Measurements from ENCODE around the gene KIAA1614.

Gene KIAA1614

DNA sequence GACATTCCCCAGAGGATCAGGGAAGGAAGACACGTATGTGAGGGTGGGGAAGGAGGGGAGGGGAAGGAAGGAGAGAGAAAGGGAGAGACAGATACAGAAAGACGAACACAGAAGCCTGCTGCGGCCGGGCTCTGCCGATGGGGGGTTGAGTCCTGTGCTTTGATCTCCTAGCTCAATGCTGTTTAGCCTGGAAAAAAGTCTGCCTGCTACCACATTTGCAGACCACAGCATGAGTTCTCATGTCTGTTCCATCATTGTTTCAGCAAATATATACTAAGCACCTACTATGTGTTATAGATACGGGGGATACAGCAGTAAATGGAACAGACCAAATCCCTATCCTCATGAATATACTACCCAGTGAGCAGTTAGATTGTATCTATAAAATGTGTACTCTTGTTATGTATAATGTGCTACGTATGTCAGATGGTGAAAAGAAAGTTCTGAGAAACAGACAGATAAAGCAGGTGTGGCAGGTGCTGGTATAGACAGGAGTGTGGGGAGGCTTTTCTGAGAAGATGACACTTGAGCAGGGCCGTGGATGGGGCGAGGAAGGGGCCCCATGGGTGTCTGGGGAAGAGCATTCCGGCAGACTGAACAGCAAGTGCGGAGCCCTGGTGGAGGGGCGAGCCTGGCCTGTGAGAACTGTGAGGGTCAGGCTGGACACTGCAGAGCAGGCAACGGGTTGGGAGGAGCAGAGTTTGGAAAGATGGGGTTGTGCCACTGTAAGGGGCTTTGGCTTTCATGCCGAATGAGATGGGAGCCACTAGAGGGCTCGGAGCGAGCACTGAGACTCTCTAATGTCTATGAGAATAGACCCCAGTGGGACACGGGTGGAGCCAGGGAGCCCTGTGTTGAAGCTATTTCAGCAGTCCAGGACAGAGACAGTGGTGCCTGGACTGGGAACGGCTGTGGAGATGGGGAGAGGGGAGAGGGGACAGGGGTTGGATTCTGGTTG, 34.1 kb downstream of the KIAA1614 start:
- DNase-seq (ENCODE audit: low read depth) = no peak
- no peak overlapping the region for H3K4me3 ChIP-seq (ENCODE audit: low read depth, low read length)
- TF ChIP-seq CTCF (IDR thresholded peaks at IDR 0.05; ENCODE audit: low read depth, low read length) (no peak), POLR2A (IDR thresholded peaks at IDR 0.05; ENCODE audit: extremely low read depth, insufficient read length) (no peak), MYC (IDR thresholded peaks at IDR 0.05; ENCODE audit: low read depth, low read length) (no peak)
- TF ChIP-seq, protein P1, sequence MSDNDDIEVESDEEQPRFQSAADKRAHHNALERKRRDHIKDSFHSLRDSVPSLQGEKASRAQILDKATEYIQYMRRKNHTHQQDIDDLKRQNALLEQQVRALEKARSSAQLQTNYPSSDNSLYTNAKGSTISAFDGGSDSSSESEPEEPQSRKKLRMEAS (IDR thresholded peaks at IDR 0.05; ENCODE audit: low read depth, low read length) = no peak

DNA sequence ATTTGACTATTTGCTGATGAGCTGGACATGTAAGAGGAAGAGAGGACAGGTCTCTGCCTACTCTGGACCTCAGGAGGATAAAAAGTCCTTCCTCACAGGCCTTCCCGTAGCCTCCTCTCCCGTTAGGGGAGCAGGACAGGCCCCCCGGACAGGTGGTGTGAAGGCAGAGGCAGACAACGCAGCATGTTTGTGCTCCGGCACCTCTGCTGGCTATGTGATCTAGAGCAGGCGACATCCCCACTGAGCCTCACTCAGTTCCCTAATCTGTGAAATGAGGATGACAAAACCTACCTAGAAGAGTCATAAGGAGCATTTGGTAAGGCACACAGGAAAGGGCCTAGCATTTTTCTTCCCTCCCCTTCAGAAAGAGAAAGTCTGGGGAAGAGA, 34.8 kb downstream of the KIAA1614 start:
- DNase-seq (ENCODE audit: low read depth) = no peak
- TF ChIP-seq CTCF (IDR thresholded peaks at IDR 0.05; ENCODE audit: low read depth, low read length) (no peak), POLR2A (IDR thresholded peaks at IDR 0.05; ENCODE audit: extremely low read depth, insufficient read length) (no peak), MYC (IDR thresholded peaks at IDR 0.05; ENCODE audit: low read depth, low read length) (no peak)
- TF ChIP-seq, protein P1 (IDR thresholded peaks at IDR 0.05; ENCODE audit: low read depth, low read length) = no peak
- no peak overlapping the region for H3K4me3 ChIP-seq (ENCODE audit: low read depth, low read length)

DNA sequence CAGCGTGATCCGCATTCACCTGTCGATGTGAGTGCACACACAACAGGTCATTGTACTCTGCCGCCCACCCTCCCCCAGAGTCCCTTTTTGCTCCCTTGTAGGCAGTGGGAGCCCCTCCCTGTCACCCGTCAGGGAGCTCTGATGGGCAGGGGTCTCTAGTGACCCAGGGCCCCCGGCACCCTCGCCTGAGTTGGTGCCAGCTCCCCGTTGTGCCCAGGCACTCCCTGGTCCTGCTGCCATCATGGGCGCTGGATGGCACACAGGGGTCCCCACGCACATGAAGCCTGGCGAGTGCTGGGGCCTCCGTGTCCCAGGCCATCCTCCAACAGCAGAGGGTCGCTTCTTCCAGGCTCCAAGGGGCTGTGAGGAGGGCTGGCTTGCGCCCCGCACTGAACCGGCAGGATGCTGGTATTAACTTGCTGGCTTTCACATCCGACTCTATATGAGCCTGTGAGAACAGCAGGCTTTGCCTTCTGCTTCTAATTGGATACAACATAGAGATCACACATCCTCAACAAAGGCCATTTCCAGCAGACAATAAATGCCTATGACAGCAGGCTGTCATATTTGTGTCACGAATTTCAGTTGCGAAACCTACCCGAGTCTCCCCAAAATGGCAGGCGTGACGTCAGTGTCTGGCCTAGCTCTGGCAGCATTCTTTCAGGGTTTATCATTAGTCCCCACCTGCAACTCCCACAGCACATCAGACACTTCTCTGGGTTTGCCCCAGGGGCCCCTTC, 35.4 kb downstream of the KIAA1614 start:
- DNase-seq (ENCODE audit: low read depth) = no peak
- TF ChIP-seq, protein P1 (IDR thresholded peaks at IDR 0.05; ENCODE audit: low read depth, low read length) = no peak
- no peak for TF ChIP-seq POLR2A (IDR thresholded peaks at IDR 0.05; ENCODE audit: extremely low read depth, insufficient read length)
- TF ChIP-seq MYC (IDR thresholded peaks at IDR 0.05; ENCODE audit: low read depth, low read length) = no peak
- TF ChIP-seq CTCF (IDR thresholded peaks at IDR 0.05; ENCODE audit: low read depth, low read length) = no peak
- no peak overlapping the region for H3K4me3 ChIP-seq (ENCODE audit: low read depth, low read length)

- TF ChIP-seq POLR2A (IDR thresholded peaks at IDR 0.05; ENCODE audit: extremely low read depth, insufficient read length) (no peak), CTCF (IDR thresholded peaks at IDR 0.05; ENCODE audit: low read depth, low read length) (no peak), MYC (IDR thresholded peaks at IDR 0.05; ENCODE audit: low read depth, low read length) (no peak)
- TF ChIP-seq, protein P1 (IDR thresholded peaks at IDR 0.05; ENCODE audit: low read depth, low read length) = no peak
- DNase-seq (ENCODE audit: low read depth) = no peak
- H3K4me3 ChIP-seq (ENCODE audit: low read depth, low read length) = no peak overlapping the region
Measured at GRCh38 chr1:180948641-180949615, 36.2 kb downstream of the KIAA1614 start.

DNA sequence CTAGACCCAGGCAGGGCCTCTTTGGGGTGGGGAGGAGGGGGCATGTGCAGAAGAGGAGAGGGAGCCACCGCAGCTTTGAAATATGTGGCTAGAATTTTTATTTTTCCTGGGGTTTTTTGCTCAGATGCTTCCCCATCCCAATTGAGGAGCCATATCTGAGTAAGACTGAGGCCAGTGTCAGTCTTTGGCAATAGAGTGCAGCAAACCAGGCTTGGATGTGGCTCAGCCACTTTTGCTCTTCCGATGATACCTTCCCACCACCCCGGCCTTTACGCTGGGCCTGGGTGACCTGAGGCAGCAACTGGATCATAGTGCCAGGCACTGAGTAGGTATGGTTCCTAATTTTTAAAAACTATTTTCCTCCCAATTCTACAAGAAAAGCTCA, 36.9 kb downstream of the KIAA1614 start:
- TF ChIP-seq, protein P1 (IDR thresholded peaks at IDR 0.05; ENCODE audit: low read depth, low read length) = no peak
- no peak for TF ChIP-seq MYC (IDR thresholded peaks at IDR 0.05; ENCODE audit: low read depth, low read length)
- no peak for TF ChIP-seq CTCF (IDR thresholded peaks at IDR 0.05; ENCODE audit: low read depth, low read length)
- no peak for TF ChIP-seq POLR2A (IDR thresholded peaks at IDR 0.05; ENCODE audit: extremely low read depth, insufficient read length)
- no peak for DNase-seq (ENCODE audit: low read depth)
- H3K4me3 ChIP-seq (ENCODE audit: low read depth, low read length) = no peak overlapping the region

Data from NB4 (cell line).